GM19240 (cell line): ENCODE data around the gene CYLD.

Experiments used
- DNase-seq: peaks from one replicate; pipeline ENCODE4 v3.0.0; 2011; ENCODE audit warnings: low spot score; ENCODE audit not compliant: insufficient read length

CYLD gene

DNA sequence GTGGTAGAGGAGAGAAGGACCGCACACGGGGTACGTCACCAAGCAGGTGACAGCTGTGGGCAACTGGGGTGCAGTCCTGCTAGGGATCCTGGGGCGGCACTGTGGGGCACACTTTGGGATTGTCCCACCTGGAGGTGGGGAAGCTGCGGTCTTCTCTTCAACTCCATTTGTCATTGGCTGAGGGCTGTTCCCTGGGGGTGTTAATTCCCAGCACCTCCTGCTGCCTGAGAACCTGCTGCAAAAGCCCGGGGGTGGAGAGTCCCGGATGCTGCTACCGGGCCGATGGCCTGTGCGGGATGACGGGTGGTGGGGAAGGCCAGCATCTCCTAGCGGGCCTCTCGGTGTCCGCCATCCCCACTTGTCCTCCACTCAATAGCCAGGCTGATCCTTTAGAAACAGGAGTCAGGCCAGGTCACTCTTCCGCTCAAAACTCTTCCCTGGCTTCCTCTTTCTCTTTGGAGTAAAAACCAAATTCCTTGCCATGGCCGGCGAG is 100.2 kb downstream of the CYLD start:
- no peak for DNase-seq

DNA sequence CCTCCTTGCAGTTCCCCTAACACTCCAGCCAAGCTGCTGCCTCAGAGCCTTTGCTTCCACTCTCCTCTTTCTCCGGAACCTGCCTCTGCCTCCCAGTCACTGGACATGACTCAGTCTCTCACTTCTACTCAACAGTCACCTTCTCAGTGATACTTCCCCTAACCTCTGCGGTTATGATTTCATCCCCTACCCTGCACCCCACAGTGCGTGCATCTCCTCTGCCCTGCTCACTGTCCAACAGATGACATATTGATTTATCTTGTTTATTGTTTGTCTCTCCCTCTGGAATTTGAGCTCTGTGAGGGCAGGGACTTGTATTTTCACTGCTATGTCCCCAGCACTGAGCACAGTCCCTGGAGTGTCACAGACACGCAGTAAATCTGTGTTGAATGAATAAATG is 100.7 kb downstream of the CYLD start:
- no peak for DNase-seq

GRCh38 chr16:50844840-50845239 is 103.0 kb downstream of the CYLD start:
- no peak for DNase-seq

DNA sequence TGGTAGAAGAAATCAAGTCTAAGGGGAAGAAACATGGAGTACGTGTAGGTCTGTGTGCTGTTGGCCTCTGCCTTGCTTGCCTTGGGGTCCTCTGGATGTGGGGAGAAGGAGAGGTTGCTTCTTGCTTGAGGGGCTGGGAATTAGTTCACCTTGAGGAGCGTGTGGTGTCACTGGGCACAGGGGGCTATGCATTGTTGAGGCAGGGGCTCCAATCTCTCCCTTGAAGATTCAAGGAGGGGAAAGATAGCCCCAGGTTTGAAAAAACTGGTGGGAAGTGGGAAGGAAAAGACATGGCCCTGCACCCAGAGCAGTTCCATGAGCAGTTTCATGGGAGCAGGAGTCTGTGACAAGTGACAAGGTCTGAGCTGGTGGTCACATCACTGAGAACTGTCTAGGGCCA is 103.4 kb downstream of the CYLD start:
- DNase-seq, result no peak

- DNase-seq, result no peak
Observed at GRCh38 chr16:50846511-50846910, 104.6 kb downstream of the CYLD start.

DNA sequence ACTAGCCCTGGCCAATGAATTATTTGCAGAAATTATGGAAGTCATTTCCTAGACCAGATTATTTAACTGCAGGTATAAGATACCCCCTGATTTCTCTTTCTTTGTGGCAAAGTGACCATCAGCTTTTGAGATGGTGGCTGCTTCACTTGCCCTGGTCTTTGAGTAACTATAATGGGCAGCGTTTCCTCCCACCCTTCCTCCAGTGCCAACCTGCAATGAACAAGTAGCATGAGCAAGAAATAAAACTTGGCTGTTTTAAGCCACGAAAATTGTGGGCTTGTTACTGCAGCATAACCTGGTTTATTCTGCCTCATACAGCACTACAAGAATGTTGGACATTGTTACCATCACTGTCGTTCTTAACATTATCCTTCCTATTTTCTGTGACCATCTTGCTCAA is 105.3 kb downstream of the CYLD start:
- no peak for DNase-seq

- no peak for DNase-seq
Observed at GRCh38 chr16:50848755-50849514, 107.0 kb downstream of the CYLD start.
